Urothelium cell line (cell line): ENCODE results near the gene HSD17B12.
A peak's percentile ranks its signal among the peaks of the same experiment; 100 is the strongest.
"Not testable (repeated sequence)": the region's sequence is repeated elsewhere in the genome, so short reads cannot be mapped to it uniquely, and the experiment has no call there.

Experiments
- DNase-seq: peaks from one replicate; pipeline ENCODE4 v3.0.0; 2011; ENCODE audit warnings: low spot score, mixed read lengths
- FAIRE-seq: peaks from 2 replicates; lab custom pipeline; 2011; peaks lifted over from hg19 to GRCh38; lab: Jason Lieb, UNC

Gene HSD17B12

DNA sequence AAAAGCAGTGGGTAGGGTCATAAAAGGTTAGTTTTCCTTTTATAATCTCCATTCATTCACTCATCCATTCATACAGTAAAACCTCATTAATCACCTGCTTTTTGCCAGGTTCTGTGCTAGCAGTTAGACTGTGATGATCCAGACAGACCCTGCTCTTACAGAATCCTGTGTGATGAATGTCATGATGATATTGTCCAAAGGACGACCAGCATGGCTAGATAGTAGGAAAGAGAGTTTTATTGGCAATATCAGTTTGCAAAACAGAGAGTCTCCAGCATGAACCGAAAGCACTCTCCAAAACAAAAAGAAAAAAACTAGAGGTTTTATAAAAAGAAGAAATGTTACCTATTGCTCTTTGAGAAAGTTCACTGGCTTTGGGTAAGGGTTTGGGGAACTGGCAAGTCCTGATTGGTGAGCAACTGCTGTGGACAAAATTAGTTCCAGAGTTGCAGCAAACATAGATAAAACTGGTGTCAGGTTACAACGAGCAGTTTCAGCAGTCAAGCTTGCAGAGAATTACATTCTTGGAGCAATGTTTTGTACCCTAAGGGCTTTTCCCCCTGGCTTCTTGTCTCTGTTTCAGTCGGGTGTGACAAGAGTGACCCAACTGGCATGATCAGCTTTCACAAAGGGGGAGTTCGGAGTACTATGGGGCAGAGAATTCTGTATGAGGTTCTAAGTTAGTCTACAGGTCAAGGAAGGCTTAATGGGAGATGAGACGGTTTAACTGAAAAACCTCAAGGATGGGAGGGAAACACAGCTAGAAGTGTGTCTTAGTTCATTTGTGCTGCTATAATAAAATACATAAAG, 58.3 kb downstream of the HSD17B12 start:
- FAIRE-seq = no peak

DNA sequence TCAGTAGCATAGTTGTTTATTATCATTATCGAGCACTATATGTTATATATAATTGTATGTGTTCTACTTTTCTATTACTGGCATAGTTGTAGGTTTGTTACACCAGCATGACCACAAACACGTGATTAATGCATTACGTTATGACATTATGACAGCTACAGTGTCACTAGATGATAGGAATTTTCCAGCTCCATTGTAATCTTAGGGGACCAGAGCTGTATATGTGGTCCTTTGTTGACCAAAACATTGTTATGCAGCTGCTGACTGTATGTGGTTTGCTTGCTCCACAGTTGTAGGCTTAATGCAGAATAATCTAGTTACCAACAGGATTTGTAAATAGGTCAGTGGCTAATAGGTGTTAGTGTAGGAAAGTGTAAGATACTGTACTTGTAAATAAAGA, 66.1 kb downstream of the HSD17B12 start:
- no peak for DNase-seq
- FAIRE-seq = no peak

More for the DNA sequence above, 58.3 kb downstream of the HSD17B12 start:
- no peak for DNase-seq

DNA sequence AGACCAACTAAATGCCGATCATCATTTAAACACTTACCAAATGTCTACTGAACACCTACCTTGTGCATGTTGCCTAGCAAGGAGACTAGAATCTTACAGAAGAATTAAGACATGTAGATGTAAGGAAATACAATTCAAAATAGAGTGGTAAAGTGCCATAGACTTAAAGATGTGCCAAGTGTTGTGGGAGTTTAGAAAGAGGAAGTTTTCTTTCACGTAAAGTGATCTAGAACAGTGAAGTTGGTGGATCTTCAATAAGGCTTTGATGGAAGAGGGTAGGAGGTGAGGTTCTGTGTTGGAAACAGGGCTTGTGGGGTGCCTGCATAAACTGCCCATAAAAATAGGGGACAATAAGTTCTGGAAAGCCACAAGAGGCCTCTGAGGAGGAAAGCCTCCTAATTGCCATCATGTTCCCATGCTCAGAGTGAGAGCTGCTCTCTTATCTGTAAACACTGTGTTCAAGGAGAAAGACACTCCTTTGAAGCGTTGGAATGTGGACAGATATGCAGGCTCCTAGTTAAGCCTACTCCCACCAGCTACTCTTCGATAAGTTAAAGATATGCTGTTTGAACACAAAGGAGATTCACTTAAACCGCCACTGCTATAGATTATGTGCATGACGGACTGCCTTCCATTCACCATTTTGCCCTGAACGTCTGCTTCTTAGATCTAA, 66.7 kb downstream of the HSD17B12 start:
- FAIRE-seq (no peak), DNase-seq (no peak)

DNA sequence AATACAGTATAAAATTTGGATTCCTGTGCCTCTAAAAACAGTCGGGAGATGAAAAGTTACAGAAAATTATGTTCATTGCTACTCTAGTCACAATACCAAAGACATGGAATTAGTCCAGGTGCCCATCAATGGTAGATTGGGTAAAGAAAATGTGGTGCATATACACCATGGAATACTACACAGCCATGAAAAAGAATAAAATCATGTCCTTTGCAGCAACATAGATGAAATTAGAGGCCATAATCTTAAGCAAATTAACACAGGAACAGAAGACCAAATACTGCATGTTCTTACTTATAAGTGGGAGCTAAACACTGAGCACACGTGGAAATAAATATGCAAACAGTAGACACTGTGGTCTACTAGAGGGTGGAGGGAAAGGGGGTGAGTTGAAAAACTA, 67.6 kb downstream of the HSD17B12 start:
- DNase-seq = no peak
- no peak for FAIRE-seq

DNA sequence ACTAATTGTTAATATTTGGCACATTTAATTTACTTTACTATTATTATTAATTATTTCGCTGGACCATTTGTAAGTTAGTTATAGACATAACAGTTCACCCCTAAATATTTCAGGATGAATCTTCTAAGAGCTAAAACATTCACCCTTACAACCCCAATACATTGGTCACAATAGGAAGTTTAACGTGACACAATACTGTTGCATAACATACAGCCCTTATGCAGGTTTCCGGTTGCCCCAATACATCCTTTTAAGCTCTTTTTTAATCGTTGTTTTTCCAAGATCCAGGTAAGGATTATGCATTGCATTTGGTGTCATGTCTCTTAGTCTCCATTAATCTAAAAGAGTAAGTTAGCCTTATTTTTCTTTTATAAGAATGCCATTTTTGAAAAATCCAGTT, 71.2 kb downstream of the HSD17B12 start:
- no peak for FAIRE-seq
- no peak for DNase-seq

DNA sequence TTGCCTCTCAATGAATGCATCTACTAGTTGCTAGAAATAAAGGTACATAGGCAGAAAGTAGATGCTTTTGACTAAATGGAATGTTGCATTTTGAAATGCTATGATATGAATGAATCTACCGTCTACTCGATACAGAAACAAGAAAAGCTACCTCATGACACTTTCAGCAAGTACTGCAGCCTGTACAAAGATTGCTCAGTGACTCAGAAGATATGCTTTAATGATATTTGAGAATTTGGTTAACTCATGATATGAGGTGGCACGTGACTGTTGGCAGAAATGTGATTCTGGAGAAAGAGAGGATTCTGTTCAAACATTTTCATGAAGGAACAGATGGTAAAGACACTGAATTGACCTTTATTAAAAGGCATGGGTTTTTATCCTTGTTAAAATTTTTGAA, 76.0 kb downstream of the HSD17B12 start:
- FAIRE-seq = no peak
- no peak for DNase-seq

DNA sequence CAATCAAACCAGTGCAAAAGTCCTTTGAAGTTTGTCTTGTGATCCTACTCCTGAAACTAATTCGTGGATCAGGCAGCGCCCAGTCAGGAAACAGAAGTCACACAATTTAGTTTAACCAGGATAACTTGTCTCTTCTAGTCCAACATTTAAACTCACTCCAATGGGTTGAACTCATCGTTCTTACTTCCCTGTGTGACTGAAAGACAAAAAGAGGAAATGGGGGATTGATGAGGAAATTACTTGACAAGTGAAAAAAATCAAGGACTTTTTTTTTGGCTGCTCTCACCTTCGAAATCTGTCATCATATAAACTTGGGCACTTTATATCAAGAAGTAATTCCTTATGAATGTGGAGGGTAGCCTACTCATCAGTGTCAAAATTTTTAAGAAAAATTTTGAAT, 78.4 kb downstream of the HSD17B12 start:
- DNase-seq (no peak), FAIRE-seq (no peak)

DNA sequence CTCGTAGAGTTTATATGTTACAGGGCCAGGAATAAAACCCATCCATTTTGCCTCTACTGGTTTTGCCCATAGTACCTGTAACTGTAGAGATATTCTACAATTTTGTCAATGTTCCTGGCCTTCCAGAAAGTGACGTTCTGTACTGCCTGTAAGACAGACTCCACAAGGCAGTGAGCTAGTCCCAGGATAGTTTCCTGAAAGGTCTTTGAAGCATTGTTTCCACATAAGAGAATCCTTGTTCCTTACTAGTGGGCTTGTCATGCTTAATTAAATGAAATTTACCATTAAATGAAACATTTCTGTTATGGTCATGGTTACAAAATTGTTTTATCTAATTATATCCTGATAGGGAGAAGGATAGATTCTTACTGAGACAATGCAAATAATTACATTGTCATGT, 80.4 kb downstream of the HSD17B12 start:
- no peak for FAIRE-seq
- no peak for DNase-seq

DNA sequence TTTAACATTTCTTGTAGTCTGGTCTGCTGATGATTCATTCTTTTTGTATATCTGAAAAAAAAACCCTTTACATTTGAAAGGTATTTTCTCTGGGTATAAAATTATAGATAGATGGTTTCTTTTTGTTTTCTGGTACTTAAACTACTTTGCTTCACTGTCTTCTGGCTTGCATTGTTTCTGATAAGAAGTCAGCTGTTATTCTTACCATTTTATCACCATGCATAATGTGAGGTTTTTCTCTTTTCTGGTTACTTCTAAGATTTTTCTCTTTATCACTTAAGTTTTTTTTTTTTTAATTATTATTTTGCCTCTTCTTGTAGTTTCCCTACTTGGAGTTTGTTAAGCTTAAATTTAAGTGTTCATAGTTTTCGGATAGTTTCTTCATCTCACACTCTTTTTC, 84.7 kb downstream of the HSD17B12 start:
- FAIRE-seq = no peak

DNA sequence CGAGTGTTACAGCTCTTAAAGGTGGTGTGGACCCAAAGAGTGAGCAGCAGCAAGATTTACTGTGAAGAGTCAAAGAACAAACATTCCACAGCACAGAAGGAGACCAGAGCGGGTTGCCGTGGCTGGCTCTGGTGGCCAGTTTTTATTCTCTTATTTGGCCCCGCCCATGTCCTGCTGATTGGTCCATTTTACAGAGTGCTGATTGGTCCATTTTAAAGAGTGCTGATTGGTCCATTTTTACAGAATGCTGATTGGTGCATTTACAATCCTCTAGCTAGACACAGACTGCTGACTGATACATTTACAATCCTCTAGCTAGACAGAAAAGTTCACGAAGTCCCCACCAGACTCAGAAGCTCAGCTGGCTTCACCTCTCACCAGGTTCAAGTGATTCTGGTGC, 88.1 kb downstream of the HSD17B12 start:
- FAIRE-seq, DNase-seq: not testable (repeated sequence)

More for the DNA sequence above, 84.7 kb downstream of the HSD17B12 start:
- no peak for DNase-seq

DNA sequence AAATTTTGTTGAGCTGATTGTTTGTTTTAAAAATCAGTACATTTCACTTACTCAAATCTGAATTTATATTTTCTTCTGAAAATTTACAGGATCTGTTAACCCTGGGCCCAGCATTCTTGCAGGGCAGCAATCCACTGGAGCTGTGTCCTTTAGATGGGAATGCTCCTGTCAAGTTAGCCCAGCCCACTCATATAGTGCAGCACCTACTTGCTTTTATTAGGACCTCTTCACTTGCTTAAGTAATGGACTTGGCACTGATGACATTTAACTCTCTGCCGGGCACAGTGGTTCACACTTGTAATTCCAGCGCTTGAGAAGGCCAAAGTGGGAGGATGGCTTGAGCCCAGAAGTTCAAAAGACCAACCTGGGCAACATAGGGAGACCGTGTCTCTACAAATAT, 89.6 kb downstream of the HSD17B12 start:
- FAIRE-seq (no peak), DNase-seq (no peak)

DNA sequence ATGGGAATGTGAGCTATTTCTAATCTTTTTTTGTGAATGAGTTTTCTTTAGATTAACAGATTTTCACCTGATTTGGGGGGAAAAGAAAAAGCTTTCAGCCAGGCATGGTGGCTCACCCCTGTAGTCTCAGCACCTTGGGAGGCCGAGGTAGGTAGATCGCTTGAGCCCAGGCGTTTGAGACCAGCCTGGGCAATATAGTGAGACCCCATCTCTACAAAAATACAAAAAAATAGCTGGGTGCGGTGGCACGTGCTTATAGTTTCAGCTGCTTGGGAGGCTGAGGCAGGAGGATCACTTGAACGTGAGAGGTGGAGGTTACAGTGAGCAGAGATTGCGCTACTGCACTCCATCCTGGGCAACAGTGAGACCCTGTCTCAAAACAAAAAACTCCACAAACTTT, 92.2 kb downstream of the HSD17B12 start:
- FAIRE-seq = no peak
- no peak for DNase-seq

DNA sequence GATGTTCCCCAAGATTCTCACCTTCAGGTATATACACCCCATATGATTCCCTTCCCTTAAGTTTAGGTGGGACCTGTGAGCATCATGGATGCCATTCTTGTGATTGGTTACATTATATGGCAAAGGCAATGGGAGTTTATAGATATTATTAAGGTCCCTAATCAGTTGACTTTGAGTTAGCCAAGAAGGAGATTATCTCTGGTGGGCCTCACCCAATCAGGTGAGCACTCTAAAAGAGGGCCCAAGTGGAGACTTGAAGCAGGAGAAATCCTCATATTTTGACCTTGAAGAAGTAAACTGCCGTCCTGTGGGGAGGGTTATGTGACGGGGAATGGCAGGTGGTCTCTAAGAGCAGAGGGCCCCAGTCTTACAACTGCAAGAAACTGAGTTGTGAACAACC, 94.2 kb downstream of the HSD17B12 start:
- DNase-seq (no peak), FAIRE-seq (no peak)

DNA sequence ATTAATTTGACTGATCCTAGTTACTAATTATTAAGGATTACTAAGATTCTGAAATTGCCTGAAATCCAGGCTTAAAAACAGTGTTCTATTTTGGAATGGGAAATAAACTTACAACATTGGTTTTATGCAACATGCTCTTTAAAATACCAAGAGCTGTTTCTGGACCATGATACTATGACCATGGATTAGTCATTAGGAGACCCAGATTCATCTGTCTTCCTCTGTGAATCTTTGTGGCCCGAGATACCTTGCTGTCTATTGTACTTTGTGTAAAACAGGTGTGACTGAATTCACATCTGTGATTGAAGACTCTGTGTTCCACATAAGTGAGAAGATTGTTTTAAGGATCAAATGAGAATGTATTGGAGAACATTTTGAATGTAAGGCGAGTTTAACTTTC, 98.8 kb downstream of the HSD17B12 start:
- DNase-seq (no peak), FAIRE-seq (no peak)

DNA sequence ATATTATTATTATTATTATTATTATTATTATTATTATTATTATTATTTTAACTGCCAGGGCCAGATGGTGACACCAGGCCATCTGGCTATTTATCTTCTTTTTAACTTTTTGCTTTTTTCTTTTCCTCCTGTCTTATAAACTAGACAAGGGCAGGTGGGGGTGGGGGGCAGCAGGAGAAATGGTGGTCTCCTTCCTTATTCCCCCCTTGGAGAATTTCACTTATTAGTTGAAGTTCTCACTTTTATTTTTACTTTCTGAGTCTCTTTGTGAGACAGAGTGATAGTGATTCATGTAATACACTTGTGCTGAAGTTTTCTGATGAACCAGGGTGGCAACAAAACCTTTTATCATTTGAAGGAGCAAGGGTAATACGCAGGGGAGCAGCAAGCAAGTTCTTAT, 103.8 kb downstream of the HSD17B12 start:
- no peak for FAIRE-seq
- no peak for DNase-seq

DNA sequence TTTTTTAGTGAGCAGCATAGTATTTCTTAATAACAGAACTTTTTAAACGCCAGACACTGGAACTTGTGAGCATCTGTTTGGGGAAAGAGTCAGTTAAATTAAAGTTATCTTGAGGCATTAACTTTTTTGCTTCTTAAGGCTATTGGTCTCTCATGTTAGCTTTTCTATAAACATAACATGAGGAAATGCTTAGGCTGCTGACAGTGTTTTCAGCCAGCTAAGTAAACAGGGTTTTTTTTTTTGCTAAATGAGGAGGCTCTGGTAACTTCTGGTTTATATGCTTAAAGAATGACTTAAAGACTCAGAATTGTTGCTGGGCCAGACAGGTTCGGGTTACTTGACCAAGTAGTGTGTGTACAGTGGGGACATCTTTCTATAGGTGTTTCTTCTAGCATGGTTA, 104.3 kb downstream of the HSD17B12 start:
- DNase-seq (no peak), FAIRE-seq (no peak)

DNA sequence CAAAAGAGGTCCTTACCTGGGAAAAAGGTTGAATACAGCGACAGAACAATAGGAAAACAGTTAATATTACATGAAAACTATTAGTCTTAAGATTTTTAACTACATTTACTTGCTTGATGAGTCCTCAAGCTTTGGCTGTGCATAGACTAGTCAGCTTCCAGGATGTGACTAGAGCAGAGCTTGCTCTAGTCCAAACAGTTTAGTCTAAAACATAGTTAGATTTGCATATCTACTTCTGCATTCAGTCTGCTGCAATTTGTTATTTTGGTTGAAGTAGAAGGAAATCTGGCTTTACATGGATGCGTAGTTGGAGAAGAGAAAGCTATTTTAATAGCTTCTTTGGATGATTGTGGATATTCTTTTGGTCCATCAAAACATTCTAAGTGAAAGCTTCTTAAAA, 104.8 kb downstream of the HSD17B12 start:
- no peak for DNase-seq
- no peak for FAIRE-seq

DNA sequence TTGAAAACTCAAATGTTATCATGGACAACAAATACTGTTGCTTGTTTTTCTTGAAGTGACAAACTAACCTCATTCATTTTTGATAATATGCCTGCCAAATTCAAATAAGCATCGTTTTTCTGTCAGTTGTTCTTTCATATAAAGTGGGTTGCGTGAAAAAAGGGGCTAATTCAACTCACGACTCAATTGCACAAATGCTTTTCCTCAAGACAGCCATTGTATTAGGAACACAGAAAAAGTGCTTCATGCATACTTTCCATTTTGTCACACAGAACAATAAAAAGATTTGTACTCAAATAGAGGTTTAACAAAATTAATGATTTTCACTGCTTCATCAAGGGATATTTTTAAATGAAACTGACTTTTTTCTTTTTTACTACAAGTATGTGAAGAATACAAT, 105.5 kb downstream of the HSD17B12 start:
- FAIRE-seq (no peak), DNase-seq (no peak)

DNA sequence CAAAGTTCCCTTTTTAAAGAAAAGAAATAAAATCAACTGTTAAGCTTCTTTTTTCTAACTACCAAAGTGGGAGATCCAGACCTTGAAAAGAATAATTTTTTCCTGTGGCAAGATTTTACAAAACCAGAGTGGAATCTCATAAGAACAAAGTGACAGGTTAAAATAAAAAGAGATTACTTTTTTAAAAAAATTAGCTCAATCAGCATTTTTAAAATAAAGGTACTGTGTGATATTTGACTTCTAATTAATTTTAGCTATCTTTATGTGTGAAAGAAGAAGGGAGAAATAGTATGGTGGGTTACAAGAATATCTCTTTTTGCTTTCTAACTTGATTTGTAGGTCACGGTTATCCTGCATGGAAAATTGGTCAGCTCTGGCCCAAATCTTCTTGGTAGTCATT, 107.3 kb downstream of the HSD17B12 start:
- no peak for DNase-seq
- no peak for FAIRE-seq

DNA sequence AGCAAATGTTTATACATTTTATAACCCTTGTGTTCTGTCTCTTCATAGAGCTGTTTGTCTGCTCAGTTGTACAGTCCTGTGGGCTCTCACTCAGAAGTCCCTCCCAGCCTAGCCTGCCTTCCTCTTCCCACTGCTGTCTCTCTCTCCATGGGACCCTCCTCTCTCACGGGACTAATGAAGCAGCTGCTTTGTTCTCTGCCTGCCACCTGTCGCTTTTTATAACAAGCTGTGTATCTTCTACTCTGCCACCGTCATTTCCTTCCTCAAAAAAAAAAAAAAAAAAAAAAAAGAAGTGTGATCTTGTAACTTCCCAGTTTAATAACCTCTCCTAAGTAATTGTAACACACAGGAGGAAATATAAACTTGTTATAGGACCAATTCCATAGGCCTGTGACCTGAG, 107.9 kb downstream of the HSD17B12 start:
- no peak for FAIRE-seq
- DNase-seq = no peak

DNA sequence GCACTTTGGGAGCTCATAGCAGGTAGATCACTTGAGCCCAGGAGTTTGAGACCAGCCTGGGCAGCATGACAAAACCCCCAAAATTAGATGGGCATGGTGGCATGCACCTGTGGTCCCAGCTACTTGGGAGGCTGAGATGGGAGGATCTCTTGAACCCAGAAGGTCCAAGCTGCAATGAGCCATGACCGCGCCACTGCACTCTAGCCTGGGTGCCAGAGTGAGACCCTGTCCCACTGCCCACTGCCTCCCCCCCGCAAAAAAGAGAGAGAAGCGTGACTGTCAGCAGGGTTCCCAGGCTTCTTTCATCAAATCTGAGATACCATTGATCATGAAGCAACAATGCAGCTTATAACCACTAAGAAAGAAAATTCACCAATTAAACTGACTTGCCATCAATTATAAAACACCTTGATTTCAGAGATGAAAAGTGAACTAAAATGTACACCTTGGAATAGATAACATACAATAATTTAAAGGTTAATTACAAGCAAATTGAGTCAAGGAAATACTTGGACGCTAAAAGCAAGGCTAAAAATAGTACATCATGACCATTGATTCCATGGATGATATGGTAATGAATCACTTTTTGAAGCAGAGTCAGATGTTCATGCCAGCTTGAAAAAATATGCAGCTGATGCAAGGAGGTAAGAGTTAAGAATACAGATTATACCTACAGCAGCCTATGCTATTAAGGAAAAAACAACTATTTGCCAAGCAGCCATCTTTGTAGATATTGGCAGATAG, 109.3 kb downstream of the HSD17B12 start:
- peak; percentile 9 for DNase-seq

DNA sequence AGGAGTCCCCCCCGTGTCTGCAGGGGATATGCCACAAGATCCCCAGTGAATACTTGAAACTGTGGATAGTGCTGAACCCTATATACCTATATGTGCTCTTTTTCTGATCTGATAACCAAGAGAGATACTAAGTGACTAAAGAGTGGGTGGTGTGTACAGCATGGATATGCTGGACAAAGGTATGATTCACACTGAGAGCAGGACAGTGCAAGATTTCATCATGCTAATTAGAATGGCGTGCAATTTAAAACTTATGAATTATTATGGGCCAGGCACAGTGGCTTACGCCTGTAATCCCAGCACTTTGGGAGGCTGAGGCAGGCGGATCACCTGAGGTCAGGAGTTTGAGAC, 109.9 kb downstream of the HSD17B12 start:
- FAIRE-seq (no peak), DNase-seq (no peak)

More for the DNA sequence above, 109.3 kb downstream of the HSD17B12 start:
- no peak for FAIRE-seq
